CD4-positive, alpha-beta T cell treated with Interleukin-4 for 1 hour (primary cell): ENCODE results near the gene DGKI.

ENCODE experiments used
- DNase-seq, 2 donors: peaks; one replicate each; pipeline ENCODE4 v3.0.0-alpha.2; 2020 to 2022

The DGKI gene

GRCh38 chr7:137846827-137847567, at the start of gene DGKI:
Gene DGKI (minus strand): TSS chr7:137846974.
- DNase-seq: no peak

- DNase-seq: no peak
These were observed 48.8 kb upstream of the DGKI start for GRCh38 chr7:137895301-137896221.

GRCh38 chr7:137893143-137893742, 46.5 kb upstream of the DGKI start:
- no peak for DNase-seq

- DNase-seq: no peak
These were observed 44.4 kb upstream of the DGKI start for GRCh38 chr7:137891016-137891655.

GRCh38 chr7:137890449-137890921, 43.7 kb upstream of the DGKI start:
- DNase-seq: no peak

- no peak for DNase-seq
These were observed 41.5 kb upstream of the DGKI start for GRCh38 chr7:137888241-137888640.

GRCh38 chr7:137886746-137887145, 40.0 kb upstream of the DGKI start:
- no peak for DNase-seq

GRCh38 chr7:137886281-137886680, 39.5 kb upstream of the DGKI start:
- no peak for DNase-seq

- DNase-seq: no peak
These were observed 38.9 kb upstream of the DGKI start for GRCh38 chr7:137885678-137886077.

GRCh38 chr7:137882806-137883205, 36.0 kb upstream of the DGKI start:
- DNase-seq: no peak

- DNase-seq: no peak
These were observed 35.5 kb upstream of the DGKI start for GRCh38 chr7:137882261-137882668.

- DNase-seq: no peak
These were observed 35.0 kb upstream of the DGKI start for GRCh38 chr7:137881607-137882260.

GRCh38 chr7:137880432-137880831, 33.7 kb upstream of the DGKI start:
- no peak for DNase-seq

GRCh38 chr7:137879357-137880158, 32.8 kb upstream of the DGKI start:
- no peak for DNase-seq

GRCh38 chr7:137878333-137878961, 31.7 kb upstream of the DGKI start:
- no peak for DNase-seq

GRCh38 chr7:137877027-137877675, 30.4 kb upstream of the DGKI start:
- no peak for DNase-seq

GRCh38 chr7:137875746-137876145, 29.0 kb upstream of the DGKI start:
- DNase-seq: no peak

- DNase-seq: no peak
These were observed 27.4 kb upstream of the DGKI start for GRCh38 chr7:137873979-137874777.

- no peak for DNase-seq
These were observed 26.8 kb upstream of the DGKI start for GRCh38 chr7:137873524-137873923.
